Measurements from ENCODE around the gene CHMP4A. TPM values are rescaled to one million over a fixed set of nuclear protein-coding genes. Genes with fewer than 3 reads are reported as not detected.

The CHMP4A gene
- total RNA-seq, 1 donor from 2014 or later, result 35.4 TPM

Small RNA genes lying within 50 kb of the gene (small RNA-seq; reads per million reads assigned to genes)
- not detected for gene AL136295.4 (ENCODE audit: low replicate concordance)
- not detected for gene CHMP4A (ENCODE audit: low replicate concordance)
- 0.08 reads per million for gene IPO4 (ENCODE audit: low replicate concordance)
- not detected for gene IRF9 (ENCODE audit: low replicate concordance)
- 0.13 reads per million for gene MDP1 (ENCODE audit: low replicate concordance)

Other genes starting within 250 kb of the CHMP4A start
- 1.7 TPM for gene DHRS4L2, start 224.6 kb downstream of the CHMP4A start, total RNA-seq
- 20.4 TPM for gene CARMIL3, start 161.5 kb downstream of the CHMP4A start, total RNA-seq
- gene CPNE6, start 141.9 kb downstream of the CHMP4A start, total RNA-seq, result 46.2 TPM
- gene PCK2, start 119.2 kb downstream of the CHMP4A start, total RNA-seq, result 0.49 TPM
- 49.2 TPM for gene DCAF11, start 98.7 kb downstream of the CHMP4A start, total RNA-seq
- 1.2 TPM for gene NRL, start 98.5 kb downstream of the CHMP4A start, total RNA-seq
- gene FITM1, start 82.8 kb downstream of the CHMP4A start, total RNA-seq, result not detected
- gene PSME1, start 77.3 kb downstream of the CHMP4A start, total RNA-seq, result 16.0 TPM
- gene EMC9, start 71.9 kb downstream of the CHMP4A start, total RNA-seq, result 4.7 TPM
- 17.2 TPM for gene PSME2, start 66.9 kb downstream of the CHMP4A start, total RNA-seq
- gene RNF31, start 66.0 kb downstream of the CHMP4A start, total RNA-seq, result 27.5 TPM
- 10.8 TPM for gene IRF9, start 52.2 kb downstream of the CHMP4A start, total RNA-seq
- gene REC8, start 41.4 kb downstream of the CHMP4A start, total RNA-seq, result 15.2 TPM
- gene IPO4, start 24.7 kb downstream of the CHMP4A start, total RNA-seq, result 11.3 TPM
- 10.8 TPM for gene TM9SF1, start 18.0 kb downstream of the CHMP4A start, total RNA-seq
- not detected for gene TSSK4, start 7.8 kb downstream of the CHMP4A start, total RNA-seq
- 11.6 TPM for gene MDP1, start 2.6 kb upstream of the CHMP4A start, total RNA-seq
- gene NEDD8, start 18.9 kb upstream of the CHMP4A start, total RNA-seq, result 57.3 TPM
- 25.6 TPM for gene GMPR2, start 19.4 kb upstream of the CHMP4A start, total RNA-seq
- gene TINF2, start 29.1 kb upstream of the CHMP4A start, total RNA-seq, result 32.2 TPM
- gene TGM1, start 49.7 kb upstream of the CHMP4A start, total RNA-seq, result 0.49 TPM
- 21.1 TPM for gene RABGGTA, start 58.1 kb upstream of the CHMP4A start, total RNA-seq
- gene DHRS1, start 86.3 kb upstream of the CHMP4A start, total RNA-seq, result 7.4 TPM
- gene NOP9, start 86.4 kb upstream of the CHMP4A start, total RNA-seq, result 17.5 TPM
- gene CIDEB, start 94.5 kb upstream of the CHMP4A start, total RNA-seq, result 3.0 TPM
- 1.2 TPM for gene LTB4R2, start 96.7 kb upstream of the CHMP4A start, total RNA-seq
- gene LTB4R, start 98.0 kb upstream of the CHMP4A start, total RNA-seq, result 1.2 TPM
- 1.7 TPM for gene ADCY4, start 121.6 kb upstream of the CHMP4A start, total RNA-seq
- gene RIPK3, start 126.5 kb upstream of the CHMP4A start, total RNA-seq, result 0.25 TPM
- gene NFATC4, start 154.7 kb upstream of the CHMP4A start, total RNA-seq, result 2.5 TPM
- gene NYNRIN, start 185.5 kb upstream of the CHMP4A start, total RNA-seq, result 14.5 TPM
- gene CBLN3, start 216.2 kb upstream of the CHMP4A start, total RNA-seq, result 0.25 TPM
- 13.0 TPM for gene KHNYN, start 216.5 kb upstream of the CHMP4A start, total RNA-seq
- gene SDR39U1, start 229.3 kb upstream of the CHMP4A start, total RNA-seq, result 17.0 TPM